Measurements from ENCODE around the gene TIE1.

GRCh38 chr1:43313771-43314170, 13.0 kb downstream of the TIE1 start:
- TF ChIP-seq, protein P1, sequence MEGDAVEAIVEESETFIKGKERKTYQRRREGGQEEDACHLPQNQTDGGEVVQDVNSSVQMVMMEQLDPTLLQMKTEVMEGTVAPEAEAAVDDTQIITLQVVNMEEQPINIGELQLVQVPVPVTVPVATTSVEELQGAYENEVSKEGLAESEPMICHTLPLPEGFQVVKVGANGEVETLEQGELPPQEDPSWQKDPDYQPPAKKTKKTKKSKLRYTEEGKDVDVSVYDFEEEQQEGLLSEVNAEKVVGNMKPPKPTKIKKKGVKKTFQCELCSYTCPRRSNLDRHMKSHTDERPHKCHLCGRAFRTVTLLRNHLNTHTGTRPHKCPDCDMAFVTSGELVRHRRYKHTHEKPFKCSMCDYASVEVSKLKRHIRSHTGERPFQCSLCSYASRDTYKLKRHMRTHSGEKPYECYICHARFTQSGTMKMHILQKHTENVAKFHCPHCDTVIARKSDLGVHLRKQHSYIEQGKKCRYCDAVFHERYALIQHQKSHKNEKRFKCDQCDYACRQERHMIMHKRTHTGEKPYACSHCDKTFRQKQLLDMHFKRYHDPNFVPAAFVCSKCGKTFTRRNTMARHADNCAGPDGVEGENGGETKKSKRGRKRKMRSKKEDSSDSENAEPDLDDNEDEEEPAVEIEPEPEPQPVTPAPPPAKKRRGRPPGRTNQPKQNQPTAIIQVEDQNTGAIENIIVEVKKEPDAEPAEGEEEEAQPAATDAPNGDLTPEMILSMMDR (IDR thresholded peaks at IDR 0.05; ENCODE audit: low read depth, low read length), result no peak
- no peak for TF ChIP-seq EZH2phosphoT487 (IDR thresholded peaks at IDR 0.05; ENCODE audit: low read depth)

Data from OCI-LY3 (cell line).